B cell (primary cell): ENCODE data around the gene EPHA5. TPM values are rescaled to one million over a fixed set of nuclear protein-coding genes. Genes with fewer than 3 reads are reported as not detected.

Source experiments
- ATAC-seq: fragments of 200-7000 bp; cut with Tn5 transposase; one replicate; pipeline ENCODE4 v1.10.0; 2021; ENCODE audit warnings: low read depth, mild to moderate bottlenecking, moderate number of reproducible peaks, moderate library complexity
- CTCF ChIA-PET: fragments of 350-600 bp; sonication (Branson Sonifier 250); formaldehyde crosslinking; loops from one replicate; lab custom pipeline; 2021; ENCODE audit warnings: antibody characterized with exemption, inconsistent platforms; lab: Charles Lee
- POLR2A ChIA-PET: fragments of 350-600 bp; sonication (Branson Sonifier 250); formaldehyde crosslinking; loops from one replicate; lab custom pipeline; 2021; ENCODE audit warnings: antibody characterized with exemption; lab: Charles Lee
- DNase-seq: peaks from one replicate; pipeline ENCODE4 v3.0.0; 2013
- H2AFZ ChIP-seq: 2 replicates; pipeline ENCODE4 v1.6.1; 2012; ENCODE audit warnings: mild to moderate bottlenecking, low read depth, low read length; ENCODE audit not compliant: insufficient read depth, poor library complexity, severe bottlenecking
- H3K27ac ChIP-seq, 2 donors: 1 replicate in 1 of 2; 2 replicates in 1 of 2; pipeline ENCODE4 v1.5.1; 2012 to 2013; ENCODE audit warnings: low read length in 2 of 2, mild to moderate bottlenecking in 2 of 2, moderate library complexity in 1 of 2
- H3K27me3 ChIP-seq, 4 experiments: fragments of 200-600 bp in 1 of 4; sonication (generic) in 1 of 4; replicated peaks in 1 of 4; 1 replicate in 2 of 4; 2 replicates in 2 of 4; pipeline versions ENCODE4 v1.6.1 to v1.7.0; 2013 to 2016; ENCODE audit warnings: low read length in 3 of 4, mild to moderate bottlenecking in 2 of 4, mixed read lengths in 1 of 4, moderate library complexity in 1 of 4; ENCODE audit not compliant: insufficient read depth in 4 of 4, control insufficient read depth in 3 of 4; ENCODE audit errors: control extremely low read depth in 1 of 4
- H3K36me3 ChIP-seq, 2 experiments: replicated peaks in 1 of 2; 1 replicate in 1 of 2; 2 replicates in 1 of 2; pipeline versions ENCODE4 v1.6.1 to v1.7.1; 2013; ENCODE audit warnings: low read length in 1 of 2; ENCODE audit not compliant: insufficient read depth in 2 of 2, control insufficient read depth in 1 of 2; ENCODE audit errors: control extremely low read depth in 1 of 2, extremely low read depth in 1 of 2
- H3K4me1 ChIP-seq, 2 donors: fragments of 200-600 bp in 1 of 2; sonication (generic) in 1 of 2; 1 replicate in 1 of 2; 2 replicates in 1 of 2; pipeline versions ENCODE4 v1.5.1 to v1.6.1; 2013 to 2017; ENCODE audit warnings: low read length in 2 of 2; ENCODE audit not compliant: control insufficient read depth in 2 of 2, insufficient read depth in 2 of 2
- H3K4me2 ChIP-seq: replicated peaks from 2 replicates; pipeline ENCODE3; 2012; ENCODE audit warnings: mild to moderate bottlenecking, low read depth, low read length; ENCODE audit not compliant: poor library complexity, severe bottlenecking
- H3K4me3 ChIP-seq, 5 experiments: fragments of 200-600 bp in 1 of 5; sonication (generic) in 1 of 5; 1 replicate in 3 of 5; 2 replicates in 2 of 5; pipeline versions ENCODE4 v1.5.1 to v1.7.0; 2011 to 2016; ENCODE audit warnings: low read length in 4 of 5, mild to moderate bottlenecking in 4 of 5, low read depth in 2 of 5, control low read depth in 1 of 5, moderate library complexity in 1 of 5; ENCODE audit not compliant: insufficient read depth in 1 of 5; ENCODE audit errors: control extremely low read depth in 1 of 5, extremely low read depth in 1 of 5
- H3K79me2 ChIP-seq: fragments of 200-600 bp; sonication (generic); one replicate; pipeline ENCODE4 v1.6.0; 2016; ENCODE audit warnings: low read length; ENCODE audit not compliant: control insufficient read depth, insufficient read depth
- H3K9ac ChIP-seq: fragments of 200-600 bp; sonication (generic); 2 replicates; pipeline ENCODE4 v1.6.1; 2017; ENCODE audit warnings: mild to moderate bottlenecking, low read length, moderate library complexity
- H3K9me3 ChIP-seq, 3 donors: one replicate each; pipeline versions ENCODE4 v1.6.1 to v1.7.1; 2013; ENCODE audit warnings: low read length in 2 of 3; ENCODE audit not compliant: control insufficient read depth in 2 of 3, insufficient read depth in 1 of 3; ENCODE audit errors: control extremely low read depth in 1 of 3
- H4K20me1 ChIP-seq: 2 replicates; pipeline ENCODE4 v1.6.0; 2012; ENCODE audit warnings: mild to moderate bottlenecking, low read length; ENCODE audit not compliant: insufficient read depth, control insufficient read depth, poor library complexity, severe bottlenecking
- H3K27ac Mint-ChIP-seq: one replicate; pipeline ENCODE4 v1.8.0; 2021; ENCODE audit warnings: mixed read lengths
- H3K27me3 Mint-ChIP-seq: one replicate; pipeline ENCODE4 v1.8.0; 2021; ENCODE audit warnings: mixed read lengths
- H3K4me1 Mint-ChIP-seq: one replicate; pipeline ENCODE4 v1.8.0; 2021; ENCODE audit warnings: mixed read lengths
- H3K4me3 Mint-ChIP-seq: one replicate; pipeline ENCODE4 v1.8.0; 2021; ENCODE audit warnings: mixed read lengths
- H3K9me3 Mint-ChIP-seq: one replicate; pipeline ENCODE4 v1.8.0; 2022; ENCODE audit warnings: mixed read lengths; ENCODE audit not compliant: insufficient read depth
- CTCF ChIP-seq: fragments of 200-600 bp; IDR thresholded peaks from one replicate; pipeline ENCODE4 v1.8.0; 2022; ENCODE audit warnings: antibody characterized with exemption, mild to moderate bottlenecking
- EZH2 ChIP-seq: IDR thresholded peaks from 2 replicates; pipeline ENCODE4 v1.6.1; 2012; ENCODE audit warnings: borderline replicate concordance, low read depth, mild to moderate bottlenecking, moderate library complexity, low read length; ENCODE audit not compliant: insufficient read depth, poor library complexity, severe bottlenecking
- WGBS: methylation state at CpG from one replicate; pipeline ENCODE4 v1.1.5; 2013; ENCODE audit warnings: missing lambda C conversion rate; ENCODE audit not compliant: insufficient coverage; 5-methylcytosine and 5-hydroxymethylcytosine counted together
- intact Hi-C: fragments of 100-400 bp; cut with micrococcal nuclease; formaldehyde crosslinking; loops from one replicate; pipeline ENCODE4 v1.10.0; 2022
- polyA plus RNA-seq: library from polyadenylated mRNA; depleted of rRNA; stranded (reverse); fragments of >200 nt; gene quantifications from 2 replicates; pipeline ENCODE4 v1.2.3, GENCODE V29; 2012
- total RNA-seq, 2 donors: library from RNA; stranded (reverse); fragments of 120-200 nt in 1 of 2; gene quantifications; 1 replicate in 1 of 2; 2 replicates in 1 of 2; pipeline versions ENCODE4 v1.2.3 to v1.2.4, GENCODE V29; 2013 to 2022

Gene EPHA5
- total and polyA plus RNA-seq, 2 donors (not counting 1 experiment from before 2014, with no cell fraction given): not detected

GRCh38 chr4:65671372-65671771 lies 1.1 kb upstream of the EPHA5 start:
- Mint-ChIP-seq H3K4me3 (no peak overlapping the region), H3K4me1 (peaks cover 4% of the 10 kb centered on the region), H3K27me3 (peaks cover 45% of the 10 kb centered on the region), H3K9me3 (no peaks in the 10 kb centered on the region), H3K27ac (no peak overlapping the region)
- no peak for DNase-seq
- no peak overlapping the region for H3K27ac ChIP-seq
- no peak overlapping the region for H3K9ac ChIP-seq
- no peaks in the 10 kb centered on the region for H3K4me1 ChIP-seq
- no peak overlapping the region for H2AFZ ChIP-seq
- H3K79me2 ChIP-seq: no peaks in the 10 kb centered on the region
- ChIA-PET CTCF (no interaction called here), POLR2A (no interaction called here)
- no CpG with 5 or more reads among the region's 2 CpGs for WGBS
- H3K36me3 ChIP-seq: no peaks in the 10 kb centered on the region
- no peaks in the 10 kb centered on the region for H4K20me1 ChIP-seq
- peaks cover 0 to 25% (median 1%) of the 10 kb centered on the region in 3 donors for H3K9me3 ChIP-seq
- H3K4me3 ChIP-seq: no peak overlapping the region
- ATAC-seq: no peak
- H3K4me2 ChIP-seq: no peak overlapping the region
- TF ChIP-seq EZH2 (no peak), CTCF (no peak)
- intact Hi-C loops: no loop called here
- H3K27me3 ChIP-seq: peaks cover 0 to 16% (median 6%) of the 10 kb centered on the region in 4 experiments

- TF ChIP-seq EZH2 (no peak), CTCF (no peak)
- no peak overlapping the region for H3K27ac ChIP-seq
- H2AFZ ChIP-seq: no peak overlapping the region
- no peak overlapping the region for H3K4me2 ChIP-seq
- intact Hi-C loops: no loop called here
- Mint-ChIP-seq H3K27ac (no peak overlapping the region), H3K27me3 (peaks cover 50% of the 10 kb centered on the region), H3K4me1 (peaks cover 4% of the 10 kb centered on the region), H3K9me3 (no peaks in the 10 kb centered on the region), H3K4me3 (no peak overlapping the region)
- DNase-seq: no peak
- no peaks in the 10 kb centered on the region for H3K4me1 ChIP-seq
- H3K4me3 ChIP-seq: no peak overlapping the region
- 2% methylated on average over 5 of the region's 6 CpGs for WGBS
- no peak for ATAC-seq
- no peaks in the 10 kb centered on the region for H3K36me3 ChIP-seq
- H3K9ac ChIP-seq: no peak overlapping the region
- peaks cover 0 to 16% (median 6%) of the 10 kb centered on the region in 4 experiments for H3K27me3 ChIP-seq
- H3K9me3 ChIP-seq: peaks cover 0 to 25% (median 1%) of the 10 kb centered on the region in 3 donors
- ChIA-PET CTCF (no interaction called here), POLR2A (no interaction called here)
- no peaks in the 10 kb centered on the region for H4K20me1 ChIP-seq
- H3K79me2 ChIP-seq: no peaks in the 10 kb centered on the region
Measured at GRCh38 chr4:65670020-65670330, 314 bp downstream of the EPHA5 start.
